ENCODE results near the gene MAN2C1. TPM values are rescaled to one million over a fixed set of nuclear protein-coding genes. Genes with fewer than 3 reads are reported as not detected.

The MAN2C1 gene
- total RNA-seq, 1 donor from 2014 or later, result 200 TPM

- Mint-ChIP-seq H3K27ac (peak overlapping the region; percentile 97), H3K4me3 (ENCODE audit: low read depth) (peak overlapping the region; percentile 88), H3K27me3 (no peaks in the 10 kb centered on the region), H3K9me3 (ENCODE audit: low read depth) (no peaks in the 10 kb centered on the region), H3K36me3 (ENCODE audit: insufficient read depth) (peaks cover 15% of the 10 kb centered on the region), H3K4me1 (ENCODE audit: low read depth) (peaks cover 13% of the 10 kb centered on the region)
- TF ChIP-seq CTCF (IDR thresholded peaks at IDR 0.05; ENCODE audit: unreplicated experiment), result no peak
- no peak for DNase-seq (ENCODE audit: low spot score, unreplicated experiment)
Observed at GRCh38 chr15:75369897-75370581, 1.6 kb upstream of the MAN2C1 start.

GRCh38 chr15:75368689-75369239 is 357 bp upstream of the MAN2C1 start:
- H3K36me3 Mint-ChIP-seq (ENCODE audit: insufficient read depth), result peaks cover 9% of the 10 kb centered on the region
- H3K4me1 Mint-ChIP-seq (ENCODE audit: low read depth), result peaks cover 13% of the 10 kb centered on the region
- no peak for DNase-seq (ENCODE audit: low spot score, unreplicated experiment)

GRCh38 chr15:75367406-75367912 is 948 bp downstream of the MAN2C1 start:
- H3K9me3 Mint-ChIP-seq (ENCODE audit: low read depth), result no peaks in the 10 kb centered on the region

More at GRCh38 chr15:75368689-75369239, 357 bp upstream of the MAN2C1 start:
- H3K4me3 Mint-ChIP-seq (ENCODE audit: low read depth), result peak overlapping the region; percentile 88
- no peak for TF ChIP-seq CTCF (IDR thresholded peaks at IDR 0.05; ENCODE audit: unreplicated experiment)
- peak overlapping the region; percentile 97 for H3K27ac Mint-ChIP-seq
- H3K27me3 Mint-ChIP-seq, result no peaks in the 10 kb centered on the region
- no peaks in the 10 kb centered on the region for H3K9me3 Mint-ChIP-seq (ENCODE audit: low read depth)

GRCh38 chr15:75367006-75367405 is 1.4 kb downstream of the MAN2C1 start:
- H3K4me3 Mint-ChIP-seq (ENCODE audit: low read depth), result no peak overlapping the region
- no peaks in the 10 kb centered on the region for H3K9me3 Mint-ChIP-seq (ENCODE audit: low read depth)
- no peak overlapping the region for H3K27ac Mint-ChIP-seq

More at GRCh38 chr15:75367406-75367912, 948 bp downstream of the MAN2C1 start:
- H3K4me3 Mint-ChIP-seq (ENCODE audit: low read depth), result peak overlapping the region; percentile 88
- peaks cover 13% of the 10 kb centered on the region for H3K4me1 Mint-ChIP-seq (ENCODE audit: low read depth)
- DNase-seq (ENCODE audit: low spot score, unreplicated experiment), result no peak
- peaks cover 9% of the 10 kb centered on the region for H3K36me3 Mint-ChIP-seq (ENCODE audit: insufficient read depth)
- peak overlapping the region; percentile 83 for H3K27ac Mint-ChIP-seq
- no peaks in the 10 kb centered on the region for H3K27me3 Mint-ChIP-seq
- no peak for TF ChIP-seq CTCF (IDR thresholded peaks at IDR 0.05; ENCODE audit: unreplicated experiment)

More at GRCh38 chr15:75367006-75367405, 1.4 kb downstream of the MAN2C1 start:
- no peak for DNase-seq (ENCODE audit: low spot score, unreplicated experiment)
- H3K36me3 Mint-ChIP-seq (ENCODE audit: insufficient read depth), result peaks cover 9% of the 10 kb centered on the region
- no peaks in the 10 kb centered on the region for H3K27me3 Mint-ChIP-seq
- H3K4me1 Mint-ChIP-seq (ENCODE audit: low read depth), result peaks cover 13% of the 10 kb centered on the region
- TF ChIP-seq CTCF (IDR thresholded peaks at IDR 0.05; ENCODE audit: unreplicated experiment), result no peak
